Neural crest cell (in vitro differentiated cells): Measurements from ENCODE around the gene TRAPPC2. TPM values are rescaled to one million over a fixed set of nuclear protein-coding genes. Genes with fewer than 3 reads are reported as not detected.

ENCODE experiments used
- DNase-seq: peaks from one replicate; pipeline ENCODE4 v3.0.0; 2021; ENCODE audit warnings: low read depth, mixed read lengths, low spot score
- H3K27ac Mint-ChIP-seq: one replicate; pipeline ENCODE4 v1.8.0; 2021; ENCODE audit warnings: mild to moderate bottlenecking, mixed read lengths; ENCODE audit not compliant: unreplicated experiment
- H3K27me3 Mint-ChIP-seq: 2 replicates; pipeline ENCODE4 v1.8.0; 2021; ENCODE audit warnings: low read depth, mild to moderate bottlenecking, mixed read lengths
- H3K36me3 Mint-ChIP-seq: 2 replicates; pipeline ENCODE4 v1.8.0; 2021; ENCODE audit warnings: low read depth, mild to moderate bottlenecking, mixed read lengths
- H3K4me1 Mint-ChIP-seq: 2 replicates; pipeline ENCODE4 v1.8.0; 2021; ENCODE audit warnings: mixed read lengths
- H3K4me3 Mint-ChIP-seq: one replicate; pipeline ENCODE4 v1.8.0; 2021; ENCODE audit warnings: mild to moderate bottlenecking, mixed read lengths
- H3K9me3 Mint-ChIP-seq: 2 replicates; pipeline ENCODE4 v1.8.0; 2021; ENCODE audit warnings: mixed read lengths
- CTCF ChIP-seq: fragments of 200-600 bp; sonication (generic); conservative IDR thresholded peaks from 2 replicates; pipeline ENCODE4 v1.5.0; 2021; ENCODE audit warnings: antibody characterized with exemption, mild to moderate bottlenecking
- total RNA-seq: library from RNA; stranded (reverse); gene quantifications from 2 replicates; pipeline ENCODE4 v1.2.1, GENCODE V29; 2021

TRAPPC2 gene
- total RNA-seq, 1 donor from 2014 or later, result 23.0 TPM

GRCh38 chrX:13669246-13669737 lies 65.1 kb downstream of the TRAPPC2 start:
- peaks cover 15% of the 10 kb centered on the region for H3K4me1 Mint-ChIP-seq
- no peaks in the 10 kb centered on the region for H3K27me3 Mint-ChIP-seq
- H3K9me3 Mint-ChIP-seq, result peaks cover 9% of the 10 kb centered on the region
- DNase-seq, result no peak
- no peak overlapping the region for H3K27ac Mint-ChIP-seq
- no peak for TF ChIP-seq CTCF
- no peak overlapping the region for H3K4me3 Mint-ChIP-seq
- H3K36me3 Mint-ChIP-seq, result peaks cover 16% of the 10 kb centered on the region

GRCh38 chrX:13667919-13668318 lies 66.5 kb downstream of the TRAPPC2 start:
- Mint-ChIP-seq H3K4me1 (peaks cover 15% of the 10 kb centered on the region), H3K9me3 (peaks cover 9% of the 10 kb centered on the region), H3K4me3 (no peak overlapping the region), H3K27ac (peak overlapping the region; percentile 12), H3K27me3 (no peaks in the 10 kb centered on the region), H3K36me3 (peaks cover 14% of the 10 kb centered on the region)
- no peak for DNase-seq
- TF ChIP-seq CTCF, result no peak

- Mint-ChIP-seq H3K4me3 (peak overlapping the region; percentile 8), H3K27ac (peak overlapping the region; percentile 53), H3K27me3 (no peaks in the 10 kb centered on the region), H3K9me3 (peaks cover 6% of the 10 kb centered on the region), H3K4me1 (peaks cover 15% of the 10 kb centered on the region), H3K36me3 (peaks cover 10% of the 10 kb centered on the region)
- DNase-seq, result no peak
- TF ChIP-seq CTCF, result no peak
Measured at GRCh38 chrX:13666836-13667235, 67.6 kb downstream of the TRAPPC2 start.

- H3K27ac Mint-ChIP-seq, result no peak overlapping the region
- H3K36me3 Mint-ChIP-seq, result peaks cover 10% of the 10 kb centered on the region
Measured at GRCh38 chrX:13664020-13664419, 70.4 kb downstream of the TRAPPC2 start.

GRCh38 chrX:13662355-13662791 lies 72.0 kb downstream of the TRAPPC2 start:
- no peak overlapping the region for H3K4me3 Mint-ChIP-seq
- no peak for TF ChIP-seq CTCF
- peaks cover 10% of the 10 kb centered on the region for H3K36me3 Mint-ChIP-seq
- peaks cover 20% of the 10 kb centered on the region for H3K4me1 Mint-ChIP-seq
- no peaks in the 10 kb centered on the region for H3K27me3 Mint-ChIP-seq
- H3K9me3 Mint-ChIP-seq, result no peaks in the 10 kb centered on the region
- DNase-seq, result no peak
- H3K27ac Mint-ChIP-seq, result no peak overlapping the region

More at GRCh38 chrX:13664020-13664419, 70.4 kb downstream of the TRAPPC2 start:
- H3K9me3 Mint-ChIP-seq, result no peaks in the 10 kb centered on the region
- no peak for TF ChIP-seq CTCF
- H3K4me3 Mint-ChIP-seq, result no peak overlapping the region
- DNase-seq, result no peak
- no peaks in the 10 kb centered on the region for H3K27me3 Mint-ChIP-seq
- H3K4me1 Mint-ChIP-seq, result peaks cover 18% of the 10 kb centered on the region

Other genes starting within 250 kb of the TRAPPC2 start
- gene EGFL6, start 165.0 kb downstream of the TRAPPC2 start, total RNA-seq, result 0.11 TPM in 1 of 2 replicates, not detected in the other
- gene TCEANC, start 81.5 kb downstream of the TRAPPC2 start, total RNA-seq, result 3.7 and 4.6 TPM in 2 replicates
- gene RAB9A, start 45.5 kb downstream of the TRAPPC2 start, total RNA-seq, result 11.6 and 14.7 TPM in 2 replicates
- gene OFD1, start 128 bp upstream of the TRAPPC2 start, total RNA-seq, result 26.8 and 27.3 TPM in 2 replicates
- gene GPM6B, start 82.5 kb upstream of the TRAPPC2 start, total RNA-seq, result 119 and 129 TPM in 2 replicates